ENCODE data around the gene LCN6.
A peak's percentile ranks its signal among the peaks of the same experiment; 100 is the strongest.

Gene LCN6

DNA sequence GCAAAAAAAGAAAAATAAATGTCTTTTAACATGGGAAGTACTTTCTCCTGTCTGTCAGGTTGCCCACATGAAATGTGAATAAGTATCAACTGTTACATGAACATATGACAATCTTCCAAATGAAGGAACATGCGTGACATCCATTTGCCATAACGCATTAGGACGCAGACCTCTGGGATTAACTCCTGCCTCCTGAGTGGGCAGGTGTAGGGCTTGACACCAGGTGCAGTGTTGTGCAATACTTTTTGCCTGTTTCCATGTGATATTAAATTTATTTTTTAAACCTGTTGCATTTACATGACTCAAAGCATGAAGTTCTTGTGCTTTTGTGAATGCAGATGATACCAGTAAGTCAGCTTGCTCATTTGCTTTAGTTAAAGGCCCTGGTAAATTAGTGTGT, 34.1 kb upstream of the LCN6 start:
- peak; percentile 43 for DNase-seq

DNA sequence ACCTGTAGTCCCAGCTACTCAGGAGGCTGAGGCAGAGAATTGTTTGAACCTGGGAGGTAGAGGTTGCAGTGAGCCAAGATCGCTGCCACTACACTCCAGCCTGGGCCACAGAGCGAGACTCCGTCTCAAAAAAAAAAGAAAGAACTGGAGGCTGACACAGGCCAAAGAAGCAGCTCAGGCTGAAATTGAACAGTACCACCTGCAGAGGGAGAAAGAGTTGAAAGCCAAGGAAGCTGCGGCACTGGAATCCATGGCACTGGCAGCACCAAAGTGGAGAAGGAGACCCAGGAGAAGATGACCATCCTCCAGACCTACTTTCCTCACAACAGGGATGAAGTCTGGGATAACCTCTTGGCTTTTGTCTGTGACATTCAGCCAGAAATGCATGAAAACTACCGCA, 31.5 kb upstream of the LCN6 start:
- DNase-seq: no peak

DNA sequence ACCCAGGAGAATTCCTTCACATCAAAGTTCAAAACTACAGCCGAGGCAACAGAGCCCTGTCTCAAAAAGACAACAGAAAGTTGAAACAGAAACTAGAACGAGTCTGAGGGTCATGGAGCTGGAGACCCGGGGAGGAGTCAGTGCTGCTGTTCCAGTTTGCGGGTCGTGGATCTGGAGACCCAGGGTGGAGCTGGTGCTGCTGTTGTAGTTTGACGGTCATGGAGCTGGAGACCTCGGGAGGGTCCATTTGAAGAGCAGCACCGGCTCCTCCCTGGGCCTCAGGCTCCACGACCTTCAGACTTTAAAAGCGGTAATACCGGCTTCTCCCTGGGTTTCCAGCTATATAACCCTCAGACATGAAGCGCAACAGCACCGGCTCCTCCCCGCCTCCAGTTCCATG, 29.0 kb upstream of the LCN6 start:
- DNase-seq: no peak

DNA sequence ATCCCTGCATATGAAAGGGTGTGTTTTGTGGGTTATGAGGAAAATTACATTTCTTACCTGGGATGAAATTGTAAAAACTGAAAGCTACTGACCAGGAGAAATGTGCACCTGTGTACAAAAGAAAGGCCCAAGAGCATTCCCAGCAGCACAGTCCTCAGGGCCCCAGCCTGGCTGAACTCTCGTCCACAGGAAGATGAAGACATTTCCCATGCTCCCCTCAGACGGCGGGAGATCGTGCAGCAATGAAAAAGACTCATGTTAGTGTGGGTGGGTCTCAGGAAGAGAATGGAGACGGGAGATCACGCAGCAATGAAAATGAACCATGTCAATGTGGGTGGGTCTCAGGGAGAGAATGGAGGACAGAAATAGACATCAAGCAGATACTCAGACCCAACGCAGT, 28.6 kb upstream of the LCN6 start:
- no peak for DNase-seq

DNA sequence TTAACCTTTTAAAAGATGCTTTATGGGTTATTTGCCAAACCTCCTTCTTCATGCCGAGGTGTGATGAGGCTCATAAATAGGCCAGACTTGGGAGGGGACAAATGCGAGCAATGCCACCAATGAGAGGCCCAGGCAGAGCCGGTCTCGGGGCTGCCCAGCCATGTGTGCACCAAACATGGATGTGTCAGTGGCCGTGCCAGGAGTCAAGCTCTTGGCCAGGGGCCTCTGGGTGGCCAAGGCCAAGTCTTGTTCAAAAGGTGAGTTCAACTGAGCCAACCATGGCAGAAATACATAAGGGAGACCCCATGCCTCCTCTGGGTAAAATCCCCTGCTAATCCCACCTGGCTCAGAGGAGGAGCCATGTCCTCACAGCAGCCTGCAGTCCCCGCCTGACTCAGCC, 26.9 kb upstream of the LCN6 start:
- DNase-seq: no peak

DNA sequence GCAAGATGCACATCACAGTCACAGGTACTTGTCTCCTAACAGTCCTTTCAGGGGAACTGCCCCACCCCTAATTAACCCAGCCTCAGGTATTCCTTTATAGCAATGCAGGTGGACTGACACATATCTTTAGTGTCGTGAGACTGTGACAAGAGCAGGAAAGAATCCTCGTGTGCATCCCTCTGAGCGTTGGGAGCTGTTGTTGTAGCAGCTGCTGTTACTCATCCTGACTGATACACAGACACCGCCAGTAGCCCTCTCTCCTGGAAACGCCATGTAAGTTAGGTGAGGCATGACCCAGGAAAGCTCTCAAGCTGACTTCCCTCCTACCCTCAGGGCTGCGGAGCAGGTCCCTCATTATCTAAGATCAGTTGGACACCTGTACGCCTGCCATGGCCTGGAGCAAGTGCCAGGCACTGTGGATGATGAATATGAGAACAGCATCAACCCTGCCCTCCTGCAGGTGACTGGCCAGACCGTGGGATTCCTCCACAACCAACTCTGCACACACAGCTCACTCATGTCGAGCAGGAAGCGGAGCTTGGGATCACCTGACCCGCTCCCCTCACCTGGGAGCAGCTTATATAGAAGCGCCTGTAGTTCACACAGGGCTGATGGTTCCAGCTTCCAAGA, 26.2 kb upstream of the LCN6 start:
- no peak for DNase-seq

DNA sequence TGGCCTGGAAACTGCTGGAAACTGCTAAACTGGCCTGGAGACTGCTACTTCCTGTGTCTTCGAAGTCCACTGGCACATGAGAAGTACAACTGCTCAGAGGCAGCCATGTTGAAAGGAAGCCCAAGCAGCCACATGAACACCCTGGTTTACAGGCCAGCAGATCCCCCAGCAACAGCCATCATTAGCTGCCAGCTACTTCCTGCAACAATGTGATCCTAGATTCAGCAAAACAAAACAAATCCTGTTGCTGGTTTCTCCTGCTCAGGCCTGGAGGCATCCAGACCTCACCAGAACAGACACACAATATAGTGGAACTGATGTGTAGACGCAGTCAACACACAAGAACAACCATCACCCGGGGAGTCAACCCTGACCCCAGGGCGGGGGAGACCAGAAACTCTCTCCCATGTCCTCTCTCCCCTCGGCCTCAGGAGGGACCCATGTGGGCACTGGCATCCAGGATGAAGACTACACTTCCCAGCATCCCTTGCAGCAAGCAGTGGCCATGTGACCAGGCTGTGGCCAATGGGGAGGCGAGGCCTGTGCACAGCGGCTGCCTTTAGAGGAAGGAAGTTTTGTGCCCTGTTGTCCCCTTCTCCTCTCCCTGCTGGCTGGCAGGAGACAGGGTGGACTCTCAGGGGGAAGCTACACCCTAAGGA, 25.2 kb upstream of the LCN6 start:
- DNase-seq: peak; percentile 62

DNA sequence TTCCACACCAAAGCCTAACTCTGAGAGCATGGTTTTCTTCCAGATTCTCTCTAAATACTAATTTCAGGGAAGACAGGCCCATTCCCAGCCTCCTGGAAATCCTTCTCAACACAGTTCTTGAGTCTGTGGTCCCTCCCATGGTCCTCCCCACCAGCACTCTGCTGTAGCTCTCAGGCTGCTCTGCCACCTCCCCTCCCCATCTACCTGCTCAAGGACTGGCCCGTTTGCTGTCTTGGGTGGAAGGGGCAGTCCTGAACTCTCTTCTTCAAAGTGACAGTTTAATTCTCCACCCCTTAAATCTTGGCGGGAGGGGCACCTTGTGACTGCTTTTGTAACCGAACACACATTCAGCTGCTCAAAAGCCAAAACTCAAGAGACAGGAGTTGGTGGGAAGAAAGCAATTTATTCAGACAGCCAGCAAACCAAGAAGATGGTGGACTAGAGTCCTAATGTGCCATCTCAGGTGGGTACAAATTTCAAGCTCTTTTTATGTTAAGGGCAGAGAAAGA, 23.6 kb upstream of the LCN6 start:
- no peak for DNase-seq

DNA sequence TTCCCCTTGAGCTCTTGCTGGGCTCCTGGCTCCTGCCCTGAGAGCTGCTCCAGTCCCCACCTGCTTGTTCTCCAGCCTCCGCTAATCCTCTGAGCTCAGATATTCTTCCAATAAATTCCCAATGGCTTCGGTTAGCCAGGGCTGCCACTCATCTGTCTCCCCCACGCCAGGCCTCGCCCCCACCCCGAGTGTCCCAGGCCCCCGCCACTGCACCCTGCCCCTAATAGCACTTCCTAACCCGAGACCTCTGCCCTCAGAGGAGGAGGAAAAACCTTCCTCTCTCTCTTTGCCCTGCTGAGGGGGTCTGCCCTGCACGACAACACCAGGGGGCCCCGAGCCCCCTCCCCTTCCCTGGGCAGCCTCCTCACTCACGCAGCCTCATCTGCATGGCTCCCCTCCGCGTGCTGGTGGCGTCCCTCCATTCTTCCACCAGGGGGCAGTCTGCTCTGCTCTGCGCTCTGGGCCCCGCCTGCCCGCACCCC, 21.4 kb upstream of the LCN6 start:
- no peak for DNase-seq

DNA sequence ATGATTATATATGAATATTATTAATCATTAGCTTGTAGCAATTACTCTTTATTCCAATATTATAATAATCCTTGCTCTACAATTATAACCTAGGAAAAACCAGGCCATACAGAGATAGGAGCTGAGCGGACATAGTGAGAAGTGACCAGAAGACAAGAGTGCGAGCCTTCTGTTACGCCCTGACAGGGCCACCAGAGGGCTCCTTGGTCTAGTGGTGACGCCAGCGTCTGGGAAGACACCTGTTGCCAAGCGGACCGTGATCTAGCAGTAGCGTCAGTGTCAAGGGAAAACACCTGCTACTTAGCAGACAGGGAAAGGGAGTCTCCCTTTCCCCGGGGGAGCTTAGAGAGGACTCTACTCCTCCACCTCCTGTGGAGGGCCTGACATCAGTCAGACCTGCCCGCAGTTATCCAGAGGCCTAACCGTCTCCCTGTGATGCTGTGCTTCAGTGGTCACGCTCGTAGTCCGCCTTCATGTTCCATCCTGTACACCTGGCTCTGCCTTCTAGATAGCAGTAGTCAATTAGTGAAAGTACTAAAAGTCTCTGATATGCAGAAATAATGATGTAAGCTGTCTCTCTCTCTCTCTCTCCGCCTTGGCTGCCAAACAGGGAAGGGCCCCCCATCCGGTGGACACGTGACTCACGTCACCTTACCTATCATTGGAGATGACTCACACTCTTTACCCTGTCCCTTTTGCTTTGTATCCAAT, 18.2 kb upstream of the LCN6 start:
- peak; percentile 93 for DNase-seq

DNA sequence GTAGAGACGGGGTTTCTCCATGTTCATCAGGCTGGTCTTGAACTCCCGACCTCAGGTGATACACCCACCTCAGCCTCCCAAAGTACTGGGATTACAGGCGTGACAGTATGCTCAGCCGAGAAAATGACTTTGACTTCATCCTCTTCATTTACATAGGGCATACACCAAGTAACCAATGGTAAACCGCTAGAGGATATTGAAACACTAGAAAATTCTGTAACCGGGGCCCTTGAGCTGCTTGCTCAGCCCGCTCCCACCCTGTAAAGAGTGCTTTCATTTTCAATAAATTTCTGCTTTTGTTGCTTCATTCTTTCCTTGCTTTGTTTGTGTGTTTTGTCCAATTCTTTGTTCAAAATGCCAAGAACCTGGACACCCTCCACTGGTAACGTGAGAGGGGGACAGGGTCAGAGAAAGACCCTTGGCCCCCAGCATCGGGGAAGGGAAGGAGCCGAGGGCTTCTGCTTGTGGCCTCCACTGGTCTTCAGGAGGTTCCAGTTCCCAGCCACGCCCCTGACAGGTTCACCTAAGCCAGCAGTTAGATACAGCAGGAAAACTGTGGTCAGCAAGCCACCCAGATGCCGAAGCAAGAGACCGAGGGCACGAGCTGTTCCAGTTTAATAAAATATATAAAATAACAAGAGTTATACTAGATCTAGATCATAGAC, 17.6 kb upstream of the LCN6 start:
- peak; percentile 39 for DNase-seq

DNA sequence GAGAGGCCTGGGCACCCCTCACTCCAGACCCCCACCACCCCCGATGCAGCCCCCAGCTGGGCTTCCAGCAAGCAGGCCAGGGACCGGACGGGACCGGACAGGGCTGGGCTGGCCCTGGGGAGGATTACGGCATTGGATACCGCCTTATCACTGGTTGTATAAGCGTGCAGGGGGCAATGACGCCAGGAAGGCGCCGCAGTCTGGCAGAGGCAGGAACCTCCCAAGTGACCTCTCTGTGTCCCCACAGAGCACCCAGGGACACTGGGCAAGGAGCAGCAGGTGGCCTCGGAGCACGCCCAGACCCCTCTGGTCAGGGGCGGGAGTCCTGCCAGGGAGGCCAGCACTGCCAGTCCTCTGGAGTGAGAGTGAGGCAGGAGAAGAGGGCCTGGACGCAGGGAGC, 16.7 kb upstream of the LCN6 start:
- DNase-seq: no peak

DNA sequence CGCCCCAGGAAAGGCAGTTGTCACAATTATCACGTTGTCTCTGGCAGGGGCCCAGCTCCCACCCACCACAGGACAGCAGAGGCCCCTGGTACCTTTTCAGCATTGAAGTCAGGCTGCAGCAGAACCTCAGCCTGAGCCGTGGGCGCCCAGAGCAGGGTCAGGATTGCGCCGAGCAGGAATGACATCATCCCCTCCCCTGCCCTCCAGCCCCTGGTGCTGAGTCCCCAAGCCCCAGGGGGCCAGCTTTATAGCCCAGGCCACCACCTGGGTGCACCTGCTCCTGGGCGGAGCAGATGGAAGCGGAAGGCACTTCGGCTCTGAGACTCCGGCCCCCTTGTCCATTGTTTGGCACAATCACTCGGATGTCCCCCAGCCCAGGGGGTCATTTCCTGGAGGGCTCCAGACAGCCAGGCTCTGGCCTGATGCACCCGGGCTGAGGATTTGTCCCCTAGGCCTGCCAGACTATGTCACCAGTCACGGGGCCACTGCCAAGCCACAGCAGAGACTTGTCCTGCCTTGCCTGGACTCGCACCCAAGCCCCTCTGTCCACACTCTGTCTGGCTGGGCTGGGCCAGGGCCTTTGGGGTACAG, 16.1 kb upstream of the LCN6 start, which contains the start of gene LCN15:
TSS of gene LCN15 (minus strand) at position 218 of the 591 bp plus-strand sequence. CDS start at position 188, 30 bp downstream.
- DNase-seq: no peak

DNA sequence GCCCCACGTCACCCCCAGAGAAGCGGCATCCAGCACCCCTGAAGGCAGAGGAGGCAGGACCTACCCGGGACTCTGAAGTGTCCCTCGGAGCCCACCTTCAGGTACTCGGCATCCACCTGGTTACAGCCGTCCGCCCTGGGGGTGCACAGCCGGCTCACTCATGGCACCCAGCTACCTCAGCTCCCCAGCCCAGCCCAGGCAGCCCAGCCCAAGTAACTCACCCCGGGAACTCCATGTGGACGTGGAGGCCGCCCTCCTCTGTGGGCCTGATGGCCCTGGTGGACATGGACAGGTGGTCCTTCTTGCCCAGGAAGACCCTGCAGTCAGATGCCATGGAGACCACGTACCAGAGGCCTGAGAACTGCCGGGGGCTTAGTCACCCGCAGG, 15.3 kb upstream of the LCN6 start:
- no peak for DNase-seq

DNA sequence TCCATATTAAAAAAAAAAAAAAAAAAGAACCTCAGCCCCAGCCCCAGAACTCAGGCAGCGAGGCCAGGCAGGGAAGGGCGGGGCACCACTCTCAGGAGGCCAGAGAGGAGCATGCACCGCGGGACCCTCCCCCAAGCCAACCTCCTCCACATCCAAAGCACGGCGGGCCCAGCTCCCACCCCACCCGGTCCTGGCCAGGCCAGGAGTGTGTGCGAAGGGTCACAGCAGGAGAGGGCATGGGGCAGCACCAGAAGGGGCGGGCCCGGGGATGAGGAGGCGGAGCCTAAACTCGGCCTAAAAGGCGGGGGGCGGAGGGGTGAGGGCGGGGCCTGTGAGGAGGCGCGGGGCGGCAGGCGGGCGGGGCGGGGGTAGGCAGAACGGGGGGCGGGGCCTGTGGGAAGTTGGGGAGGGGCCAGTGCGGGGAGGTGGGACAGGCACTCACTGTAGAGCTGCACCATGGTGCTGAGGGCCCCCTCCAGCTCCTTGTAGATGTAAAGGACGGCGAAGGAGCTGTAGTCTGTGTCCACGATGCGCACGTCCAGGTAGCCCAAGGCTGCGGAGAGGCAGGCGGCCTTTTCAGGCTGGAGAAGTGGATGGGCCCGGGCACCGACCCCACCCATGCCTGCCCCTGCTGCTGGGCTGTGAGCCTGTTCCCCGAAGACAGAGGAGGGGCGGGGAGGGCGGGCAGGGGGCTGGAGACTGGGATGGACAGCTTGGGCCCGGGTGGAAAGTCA, 14.8 kb upstream of the LCN6 start:
- peak; percentile 87 for DNase-seq

DNA sequence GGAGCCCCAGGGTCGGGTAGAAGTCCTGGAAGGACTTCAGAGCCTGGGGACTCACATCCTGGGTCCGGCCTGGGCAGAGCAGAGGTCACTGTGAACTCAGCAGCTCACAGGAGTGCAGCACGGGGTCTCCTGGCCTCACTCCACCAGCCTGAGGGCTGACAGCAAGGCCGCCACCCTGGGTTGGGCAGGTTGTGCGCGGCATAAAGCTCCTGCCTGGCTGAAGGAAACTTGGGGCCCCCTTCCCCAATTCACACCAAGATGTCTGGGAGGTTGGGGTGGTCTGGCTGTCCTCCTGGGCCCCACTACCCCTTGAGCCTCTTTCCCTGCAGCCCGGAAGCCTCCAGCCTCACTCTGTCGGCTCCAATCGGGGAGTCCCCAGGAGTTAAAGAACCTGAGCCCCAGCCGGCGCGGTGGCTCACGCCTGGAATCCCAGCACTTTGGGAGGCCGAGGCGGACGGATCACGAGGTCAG, 13.9 kb upstream of the LCN6 start:
- no peak for DNase-seq

DNA sequence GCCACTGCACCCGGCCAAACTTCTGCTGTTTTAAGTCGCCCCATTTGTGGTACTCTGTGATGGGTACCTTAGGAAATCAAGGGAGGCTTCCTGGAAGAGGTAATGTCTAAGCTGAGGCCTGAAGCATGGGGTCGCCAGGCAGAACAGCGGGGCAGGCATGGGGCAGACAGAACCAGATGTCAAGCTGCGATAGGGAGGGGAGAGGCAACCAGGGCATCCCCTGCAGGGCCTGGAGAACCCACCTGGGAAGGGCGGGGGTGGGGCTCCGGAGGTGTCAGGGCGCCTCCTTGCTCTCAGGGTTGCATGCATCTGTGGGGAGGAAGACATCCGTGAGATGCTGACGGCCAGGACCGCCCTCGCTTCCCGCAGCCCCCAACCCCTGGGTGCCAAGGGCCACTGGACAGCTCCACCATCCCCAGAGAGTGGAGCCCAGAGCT, 13.2 kb upstream of the LCN6 start:
- no peak for DNase-seq

DNA sequence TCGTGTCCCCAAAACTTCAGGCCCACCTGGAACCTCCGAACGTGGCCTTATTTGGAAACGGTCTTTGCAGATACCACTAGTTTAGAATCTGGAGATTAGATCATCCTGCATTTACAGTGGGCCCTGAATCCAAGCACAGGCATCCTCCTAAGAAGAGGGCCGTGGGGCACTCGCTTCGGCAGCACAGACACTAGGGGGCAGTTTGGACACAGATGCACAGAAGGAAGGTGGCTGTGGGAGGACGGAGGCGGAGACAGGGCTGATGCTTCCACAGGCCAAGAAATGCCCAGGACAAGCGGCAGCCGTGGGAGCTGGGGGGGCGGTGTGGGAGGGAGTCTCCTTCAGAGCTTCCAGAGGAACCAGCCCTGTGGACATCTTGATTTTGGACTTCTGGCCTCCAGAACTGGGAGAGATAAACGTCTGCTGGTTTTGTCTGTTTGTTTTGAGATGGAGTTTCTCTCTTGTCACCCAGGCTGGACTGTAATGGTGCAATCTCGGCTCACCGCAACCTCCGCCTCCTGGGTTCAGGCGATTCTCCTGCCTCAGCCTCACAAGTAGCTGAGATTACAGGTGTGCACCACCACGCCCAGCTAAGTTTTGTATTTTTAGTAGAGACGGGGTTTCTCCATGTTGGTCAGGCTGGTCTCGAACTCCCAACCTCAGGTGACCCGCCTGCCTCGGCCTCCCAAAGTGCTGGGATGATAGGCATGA, 12.7 kb upstream of the LCN6 start:
- DNase-seq: peak; percentile 87

DNA sequence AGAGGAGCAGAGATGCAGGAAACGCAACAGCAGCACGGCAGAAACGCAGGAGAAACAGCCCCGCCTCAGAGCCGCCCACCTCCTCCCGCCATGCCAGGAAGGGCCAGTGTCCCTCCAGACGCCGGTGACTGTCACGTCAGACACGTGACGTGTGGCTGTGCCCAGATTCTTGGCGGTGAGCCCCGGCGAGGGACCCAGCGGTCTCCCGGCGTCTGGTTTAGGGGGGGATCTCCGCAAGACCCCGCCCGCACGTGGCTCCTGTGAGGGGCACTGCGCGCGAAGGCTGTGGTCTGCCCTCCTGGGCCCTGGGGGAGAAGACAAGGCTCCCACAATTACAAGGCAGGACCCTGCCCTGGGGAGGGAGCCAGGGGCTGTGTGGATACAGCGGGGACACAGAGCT, 12.1 kb upstream of the LCN6 start:
- no peak for DNase-seq

DNA sequence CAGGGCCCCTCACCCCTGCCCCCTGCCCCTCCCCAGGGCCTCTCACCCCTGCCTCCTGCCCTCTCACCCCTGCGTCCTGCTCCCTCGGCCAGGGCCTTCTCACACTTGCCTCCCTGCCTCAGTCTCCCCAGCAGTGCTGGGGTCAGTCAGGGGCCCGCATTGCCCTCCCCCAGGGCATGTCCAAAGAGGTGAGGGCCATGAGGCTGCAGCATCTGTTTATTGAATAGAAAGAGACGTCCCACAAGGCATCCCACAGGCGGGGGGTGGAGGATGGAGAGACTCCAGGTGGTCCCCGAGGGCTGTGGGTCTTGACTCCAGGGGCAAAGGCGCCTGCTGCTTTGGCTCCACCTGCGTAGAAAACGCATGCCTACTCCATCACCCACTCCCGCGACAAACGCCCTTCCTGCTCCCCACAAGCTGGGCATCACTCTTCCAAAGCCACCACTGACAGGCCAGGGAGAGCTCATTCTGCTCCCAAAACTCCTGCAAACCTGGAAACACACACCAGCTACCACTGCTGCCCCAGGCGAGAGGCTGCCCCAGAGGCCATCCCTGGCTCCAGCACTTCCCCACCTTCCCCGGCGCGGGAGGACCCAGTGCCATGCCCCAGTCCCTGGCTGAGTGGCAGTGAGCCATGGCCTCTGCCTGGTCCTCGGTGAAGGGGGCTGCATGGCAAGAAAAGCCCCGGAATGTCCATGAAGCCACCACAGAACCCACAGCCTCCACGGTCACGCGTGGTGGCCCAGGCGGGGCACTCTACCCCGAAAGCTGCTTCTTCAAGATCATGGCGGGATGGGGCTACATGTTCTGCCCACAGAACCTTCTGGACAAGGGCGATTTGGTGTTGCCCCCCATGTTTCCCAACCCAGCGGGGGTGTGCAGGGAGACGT, 11.4 kb upstream of the LCN6 start:
- no peak for DNase-seq
